Measurements from ENCODE around the gene RABGGTA. TPM values are rescaled to one million over a fixed set of nuclear protein-coding genes. Genes with fewer than 3 reads are reported as not detected.

The RABGGTA gene
- total RNA-seq, 1 donor from 2014 or later: 36.1 TPM

DNA sequence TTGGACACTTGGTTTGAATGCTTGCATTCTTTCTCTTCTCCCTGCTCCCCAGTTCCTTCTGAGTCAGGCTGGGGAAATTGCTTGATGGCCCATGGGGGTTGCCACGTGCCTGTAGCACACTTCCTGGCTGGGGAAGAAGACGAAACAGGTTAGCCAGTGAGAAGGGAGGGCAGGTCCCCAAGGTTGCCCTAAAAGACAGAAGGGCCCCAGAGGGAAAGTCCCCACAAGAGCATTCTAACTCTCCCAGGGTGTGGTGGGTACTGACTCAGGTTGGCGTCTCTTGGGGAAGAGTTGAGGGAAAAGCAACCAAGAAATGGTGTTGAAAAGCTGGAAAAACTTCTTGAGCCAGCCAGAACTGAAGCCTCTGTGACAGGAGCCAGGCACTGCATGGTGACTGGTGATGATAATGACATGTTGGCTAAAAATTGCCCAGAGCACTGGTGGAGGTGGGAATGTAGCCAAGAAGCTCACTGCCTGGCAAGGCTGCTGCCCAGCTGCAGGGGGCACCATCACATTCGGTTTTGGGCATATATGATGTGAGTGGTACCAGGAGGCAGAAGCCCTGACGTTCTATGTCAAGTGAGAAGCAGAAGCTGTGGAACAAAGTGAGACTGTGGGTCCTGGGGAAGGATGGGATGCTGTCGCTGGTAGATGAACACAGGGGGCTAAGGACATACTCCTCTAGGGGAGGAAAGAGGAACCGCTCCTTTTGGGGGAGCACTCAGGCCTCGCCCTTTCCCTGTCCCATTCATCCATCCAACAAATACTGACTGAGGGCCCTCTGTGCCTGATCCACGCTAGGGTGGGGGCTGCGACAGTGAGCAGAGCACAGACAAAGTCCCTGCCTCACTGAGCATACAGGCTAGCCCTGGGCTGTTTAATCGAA is 8.1 kb upstream of the RABGGTA start:
- no peak for DNase-seq (ENCODE audit: low spot score)

DNA sequence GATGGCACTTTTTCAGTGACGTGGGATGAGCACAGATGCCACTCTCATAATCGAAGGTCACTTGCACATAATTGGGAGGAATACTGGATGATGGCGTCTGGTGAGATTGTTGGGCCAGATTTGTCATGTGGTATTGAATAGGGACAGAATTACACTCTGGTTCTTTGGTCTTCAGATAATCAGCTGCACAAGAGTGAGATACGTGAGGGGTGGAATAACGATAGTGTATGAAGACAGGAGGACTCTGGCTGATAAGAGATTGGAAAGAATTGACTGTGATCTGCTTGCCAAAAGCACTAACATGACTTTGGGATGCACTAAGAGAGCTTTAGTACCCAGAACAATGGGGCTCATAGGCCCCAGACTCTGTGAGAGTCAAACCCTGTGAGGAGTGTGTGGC is 7.0 kb upstream of the RABGGTA start:
- no peak for DNase-seq (ENCODE audit: low spot score)

DNA sequence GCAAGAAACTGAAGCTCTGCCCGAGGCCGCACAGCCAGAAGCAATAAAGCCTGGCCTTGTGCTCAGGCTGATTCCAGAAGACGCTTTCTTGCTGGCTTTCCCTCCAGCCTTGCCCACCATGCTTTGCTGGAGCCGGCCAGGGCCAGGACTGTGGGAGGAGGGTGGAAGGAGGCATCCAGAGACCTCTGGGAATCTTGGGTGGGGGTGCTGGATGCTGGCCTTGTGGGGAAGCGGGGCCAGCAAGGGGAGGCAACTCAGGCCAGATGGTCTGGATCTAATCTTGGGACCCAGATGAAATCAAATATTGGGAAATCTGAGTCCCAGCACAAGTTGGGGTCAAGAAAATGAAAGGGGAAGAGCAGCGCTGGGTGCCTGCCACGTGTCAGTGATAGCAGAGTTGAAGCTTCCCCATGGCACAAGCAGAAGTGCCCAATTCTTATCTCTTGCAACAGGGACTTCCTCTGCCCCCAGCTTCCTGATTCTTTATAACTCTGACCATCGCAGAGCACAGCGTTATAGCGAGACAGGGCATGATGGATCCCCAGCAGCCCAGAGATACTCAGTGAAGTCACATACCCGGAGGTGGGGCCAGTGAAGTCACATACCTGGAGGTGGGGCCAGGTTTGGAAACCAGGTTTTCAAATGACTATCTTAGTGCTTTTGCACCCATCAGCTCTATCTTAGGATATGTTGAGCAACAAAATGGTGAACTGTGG is 6.4 kb upstream of the RABGGTA start:
- DNase-seq (ENCODE audit: low spot score): no peak

DNA sequence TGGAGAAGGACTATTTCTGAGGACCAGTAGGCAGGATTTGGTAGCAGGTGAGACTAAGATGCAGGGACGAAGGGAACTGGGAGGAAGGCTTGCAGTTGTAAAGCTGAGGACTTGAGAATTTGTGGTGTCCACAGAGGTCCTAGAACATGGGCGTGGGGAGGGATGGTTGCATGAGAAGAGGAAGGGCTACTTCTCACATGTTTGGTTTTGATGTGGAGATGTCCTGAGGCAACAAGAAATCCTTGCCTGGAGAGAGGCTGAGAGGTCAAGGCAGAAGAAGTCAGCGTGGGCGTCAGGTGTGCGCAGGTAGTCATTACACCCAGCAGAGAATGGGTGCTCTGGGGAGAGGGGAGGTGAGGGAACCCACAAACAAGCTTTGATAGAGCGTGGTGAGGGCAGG is 5.7 kb upstream of the RABGGTA start:
- no peak for DNase-seq (ENCODE audit: low spot score)

DNA sequence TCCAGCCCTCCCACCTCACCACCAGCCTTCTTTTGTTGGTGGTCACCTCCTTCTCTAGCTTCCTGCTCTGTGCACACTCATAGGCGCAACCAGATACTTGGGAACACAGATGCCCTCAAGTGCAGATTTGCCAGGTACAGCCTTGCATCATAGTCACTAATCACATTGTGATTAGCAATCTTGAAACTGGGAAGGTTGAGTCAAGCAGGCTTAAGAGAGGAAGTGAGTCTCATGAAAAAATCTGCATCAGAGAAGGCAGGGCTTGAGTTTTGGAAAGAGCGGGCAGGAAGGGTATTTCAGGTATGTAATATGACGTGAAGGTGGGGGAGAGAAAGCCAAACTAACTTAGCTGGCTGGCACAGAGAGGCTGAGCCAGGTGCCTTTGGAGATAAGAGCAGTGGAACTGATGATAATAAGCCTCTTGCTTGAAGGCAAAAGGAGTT is 2.7 kb upstream of the RABGGTA start:
- no peak for DNase-seq (ENCODE audit: low spot score)

DNA sequence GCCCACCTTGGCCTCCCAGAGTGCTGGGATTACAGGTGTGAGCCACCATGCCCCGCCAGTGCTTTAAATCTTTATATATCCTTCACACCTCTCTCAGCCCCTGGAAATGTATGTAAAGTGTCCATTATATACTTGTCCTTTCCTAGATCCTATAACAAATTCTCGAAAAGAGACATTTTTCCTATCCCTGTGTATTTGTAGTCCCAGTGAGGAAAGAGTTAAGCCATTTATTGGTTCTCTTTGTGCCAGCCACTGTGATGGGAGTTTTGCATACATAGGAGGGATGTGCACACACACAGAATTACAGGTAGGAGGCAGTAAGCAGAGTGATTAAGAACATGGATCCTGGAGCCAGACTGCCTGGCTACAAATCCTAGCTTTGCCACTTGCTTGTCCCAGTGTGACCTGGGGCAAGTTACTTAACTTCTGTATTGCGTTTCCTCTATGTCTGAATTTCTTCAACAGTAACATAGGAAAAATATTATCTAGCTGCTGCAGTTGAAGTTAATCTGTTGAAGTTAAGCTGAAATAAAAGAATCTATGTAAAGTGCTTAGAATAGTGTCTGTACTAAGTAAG is 2.1 kb upstream of the RABGGTA start:
- DNase-seq (ENCODE audit: low spot score): no peak

DNA sequence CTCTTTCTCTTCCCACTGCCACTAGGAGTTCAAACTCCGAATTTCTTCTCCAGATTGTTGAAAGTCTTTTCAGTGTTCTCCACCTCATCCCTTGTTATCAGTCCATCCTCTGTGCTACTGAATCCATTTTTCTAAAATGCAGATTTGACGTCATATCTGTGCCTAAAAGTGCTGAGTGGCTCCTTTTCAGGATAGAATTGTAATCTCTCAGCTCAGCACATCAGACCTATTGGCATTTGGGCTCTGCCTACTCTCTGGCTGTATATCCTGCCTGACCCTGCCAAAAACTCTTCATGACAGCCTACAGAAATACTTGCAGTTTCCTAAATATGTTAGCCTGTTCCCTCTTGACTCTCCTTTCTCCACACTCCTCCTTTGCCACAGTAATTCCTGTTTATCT is 1.1 kb upstream of the RABGGTA start:
- no peak for DNase-seq (ENCODE audit: low spot score)

DNA sequence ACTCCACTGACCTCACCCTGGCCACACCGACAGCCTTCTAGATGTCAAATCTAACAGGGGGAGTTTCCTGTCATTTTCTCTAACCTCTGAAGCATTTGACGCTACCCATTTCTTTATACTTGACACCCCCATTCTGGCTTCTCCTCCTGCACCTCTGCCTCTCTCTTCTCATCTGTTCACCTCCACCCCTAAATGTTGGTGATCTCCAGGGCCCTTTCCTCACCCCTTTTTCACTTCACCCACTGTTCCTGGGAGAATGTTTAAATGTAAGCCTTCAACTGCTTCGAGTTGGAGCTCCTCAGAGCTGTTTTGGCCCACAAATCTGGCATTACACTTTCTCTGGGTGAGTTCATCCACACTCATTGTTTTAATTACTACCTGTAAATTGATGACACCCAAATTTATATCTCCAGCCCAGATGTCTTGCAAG is 452 bp upstream of the RABGGTA start:
- DNase-seq (ENCODE audit: low spot score): no peak

DNA sequence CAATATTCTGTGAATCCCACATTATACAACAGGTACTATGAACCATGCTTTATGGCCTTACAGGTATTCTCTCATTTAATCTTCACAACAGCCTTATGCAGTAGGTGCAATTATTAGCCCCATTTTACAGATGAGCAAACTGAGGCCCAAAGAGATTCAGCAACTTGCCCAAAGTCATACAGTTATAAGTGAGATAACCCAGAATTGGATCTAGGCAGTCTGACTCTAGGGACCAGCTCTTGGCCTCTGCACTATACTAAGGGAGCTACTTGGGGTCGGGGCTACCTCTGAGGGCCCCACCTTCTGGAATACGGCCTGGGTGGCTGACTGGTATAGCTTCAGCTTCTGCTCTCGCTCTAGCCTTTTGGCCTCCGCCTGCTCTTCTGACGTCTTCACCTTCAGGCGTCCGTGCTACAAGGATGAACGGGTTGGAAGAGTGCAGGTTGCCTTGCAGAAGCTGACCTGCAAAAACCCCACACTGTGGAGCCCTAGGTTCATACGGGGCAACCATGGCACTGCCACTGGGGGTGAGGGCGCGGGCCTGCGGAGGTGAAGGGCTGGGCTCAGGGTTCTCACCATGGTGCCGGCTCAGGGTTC is 762 bp downstream of the RABGGTA start:
- no peak for DNase-seq (ENCODE audit: low spot score)

DNA sequence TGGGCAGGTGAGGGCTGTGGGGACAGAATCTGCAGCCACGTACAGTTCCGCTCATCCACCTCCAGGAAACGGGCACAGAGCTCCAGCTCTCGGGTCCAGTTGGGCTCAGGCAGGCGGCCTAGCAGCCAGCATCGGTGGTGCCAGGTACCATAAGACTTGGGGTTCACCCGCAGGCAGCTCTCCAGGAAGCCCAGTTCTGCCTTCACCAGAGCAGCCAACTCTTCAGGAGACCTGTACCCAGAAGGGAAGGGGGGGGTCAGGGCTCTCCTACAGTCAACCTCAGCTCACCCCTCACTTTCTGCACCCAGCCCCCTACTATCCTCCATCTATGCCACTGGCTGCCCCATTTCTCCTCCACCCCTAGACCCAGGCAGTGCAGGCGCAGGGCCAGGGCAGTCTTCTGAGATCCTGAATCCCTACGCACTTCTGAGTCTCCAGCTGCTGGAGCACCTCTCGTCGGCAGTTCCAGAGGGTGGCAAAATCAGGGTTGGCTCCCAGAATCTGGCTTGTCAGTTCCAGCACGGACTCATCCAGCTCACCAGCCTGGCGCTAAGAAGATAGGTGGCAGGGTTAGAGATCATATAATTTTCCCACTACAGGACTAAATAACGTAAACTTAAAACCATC is 1.4 kb downstream of the RABGGTA start:
- no peak for DNase-seq (ENCODE audit: low spot score)

DNA sequence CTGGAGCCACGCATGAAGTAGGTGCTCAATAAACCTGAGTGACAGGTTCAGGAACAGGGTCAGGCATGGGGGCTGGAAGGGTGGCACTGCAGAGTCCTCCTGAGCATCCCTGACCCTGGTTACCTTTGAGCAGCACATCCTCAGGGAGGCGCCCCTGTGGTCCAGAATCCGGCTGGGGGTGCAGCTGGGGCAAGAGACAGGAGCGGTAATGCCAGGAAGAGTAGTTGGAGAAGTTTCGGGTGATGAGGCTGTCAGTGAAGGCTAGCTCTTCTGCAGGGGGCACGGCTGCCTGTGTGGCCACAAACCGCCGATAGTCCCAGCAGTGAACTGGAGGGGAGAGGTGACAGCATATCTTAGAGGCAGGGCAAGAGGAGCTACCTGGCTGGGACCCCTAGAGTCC is 2.0 kb downstream of the RABGGTA start:
- DNase-seq (ENCODE audit: low spot score): no peak

DNA sequence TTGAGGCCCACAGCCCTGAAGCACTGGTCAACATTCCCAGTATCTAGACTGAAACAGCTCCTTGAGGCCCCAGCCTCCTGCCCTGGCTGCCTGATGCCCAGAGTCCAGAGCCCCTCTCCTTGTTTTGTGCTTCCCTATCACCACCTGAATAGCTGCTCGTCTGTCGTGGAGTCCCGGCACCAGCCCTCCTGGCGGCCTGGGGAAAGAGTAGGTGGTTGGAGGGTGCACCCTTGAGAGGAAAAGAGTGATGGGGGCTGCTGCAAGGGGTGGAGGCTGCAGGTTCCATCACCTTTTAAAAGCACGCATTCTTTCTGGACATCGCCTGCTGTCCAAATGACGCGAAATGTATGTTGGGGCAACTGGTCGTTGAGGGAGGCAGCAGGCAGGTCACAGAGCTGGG is 3.2 kb downstream of the RABGGTA start:
- no peak for DNase-seq (ENCODE audit: low spot score)

DNA sequence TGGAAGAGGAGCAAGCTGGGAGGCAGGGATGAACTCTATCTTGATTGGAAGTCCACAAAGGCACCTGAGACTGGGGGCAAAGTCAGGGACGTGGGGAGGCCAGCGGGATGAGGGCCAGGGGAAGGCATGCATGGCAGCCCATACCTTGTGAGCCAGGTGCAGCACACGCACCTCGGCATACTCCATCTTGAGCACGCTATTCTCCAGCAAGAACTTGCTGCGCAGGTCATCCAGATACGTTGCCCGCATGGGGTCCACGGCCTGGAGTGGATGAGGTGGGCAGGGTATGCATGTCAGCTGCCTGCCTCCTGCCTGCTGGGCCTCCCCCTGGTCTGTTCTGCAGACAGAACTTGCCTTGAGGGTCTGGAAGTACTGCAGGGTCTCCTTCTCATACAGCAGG is 3.9 kb downstream of the RABGGTA start:
- no peak for DNase-seq (ENCODE audit: low spot score)

DNA sequence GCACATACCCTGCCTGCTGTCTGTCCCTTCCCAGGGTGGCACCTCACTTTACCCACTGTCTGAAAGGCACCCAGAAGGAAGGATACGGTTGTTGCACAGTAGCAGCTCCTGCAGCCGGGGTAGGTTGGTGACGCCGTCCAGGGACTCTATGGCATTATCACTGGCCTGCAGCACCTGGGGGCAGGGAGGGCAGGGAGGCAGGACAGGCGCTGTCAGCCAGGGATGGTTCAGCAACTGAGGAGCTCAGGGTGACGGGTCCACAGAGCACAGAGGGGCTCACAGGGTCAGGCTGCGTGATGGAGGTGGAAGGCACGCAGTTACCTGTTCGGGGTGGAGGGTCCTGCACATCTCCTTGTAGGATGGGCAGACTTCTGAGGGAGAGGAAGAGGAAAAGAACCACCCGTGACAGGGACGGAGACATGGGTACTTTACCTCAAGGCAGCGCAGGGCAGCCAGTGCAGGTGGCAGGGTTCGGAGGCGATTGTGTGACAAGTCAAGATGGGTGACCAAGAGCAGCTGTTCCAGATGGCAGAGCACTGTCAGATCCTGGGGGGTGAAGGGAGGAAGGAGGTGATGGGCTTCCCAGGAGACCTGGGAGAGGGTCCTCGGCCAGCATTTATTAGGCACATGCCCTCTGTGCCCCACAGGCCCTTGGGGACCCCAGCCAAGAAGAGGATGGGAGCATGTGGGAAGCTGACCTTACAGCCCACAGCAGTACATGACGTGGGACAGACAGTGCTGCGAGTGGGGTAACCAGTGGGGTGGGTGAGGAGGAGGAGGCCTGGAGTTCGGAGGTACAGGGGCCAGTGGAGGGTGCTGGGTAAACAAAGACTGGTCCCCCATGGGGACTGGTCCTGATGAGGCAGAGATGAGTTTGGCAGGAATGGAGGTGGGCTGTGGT is 4.8 kb downstream of the RABGGTA start:
- no peak for DNase-seq (ENCODE audit: low spot score)

DNA sequence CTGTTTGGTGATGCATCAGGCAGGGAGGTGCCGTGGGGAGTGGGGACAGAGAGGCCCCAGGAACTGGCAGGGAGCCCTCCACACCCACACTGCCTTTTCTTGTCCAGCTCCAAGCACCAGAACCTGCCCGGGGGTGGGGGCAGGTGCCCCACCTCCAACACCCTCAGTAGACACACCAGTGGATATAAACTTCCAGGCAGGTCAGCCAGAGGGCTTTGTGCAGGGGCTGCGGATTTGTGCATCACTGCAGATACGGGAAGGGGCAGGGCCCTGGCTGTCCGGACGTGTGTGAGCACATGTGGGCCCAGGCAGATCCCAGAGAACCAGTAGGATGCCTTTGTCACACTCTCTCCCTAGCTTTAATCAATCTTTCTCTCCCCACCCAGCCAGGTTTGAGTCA is 7.1 kb downstream of the RABGGTA start:
- no peak for DNase-seq (ENCODE audit: low spot score)

DNA sequence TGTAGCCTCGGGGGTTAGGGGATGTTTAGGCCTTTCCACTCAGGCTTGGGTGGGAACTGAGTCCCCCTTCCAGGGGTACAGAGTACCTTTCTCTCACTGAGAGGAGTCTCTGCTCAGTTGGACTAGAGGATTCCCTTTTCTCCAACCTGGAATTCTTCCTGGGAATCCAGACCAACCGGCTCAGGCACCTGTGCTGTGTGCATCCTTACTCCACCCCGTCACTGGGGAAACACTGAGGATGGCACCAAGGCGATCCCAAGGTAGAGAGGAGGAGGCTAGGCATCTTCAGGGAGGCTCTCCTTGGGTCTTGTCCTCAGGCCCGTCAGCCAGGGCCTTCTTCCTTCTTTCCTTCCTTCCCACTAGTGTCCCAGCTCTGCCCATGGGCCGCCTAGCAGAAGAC is 7.5 kb downstream of the RABGGTA start:
- no peak for DNase-seq (ENCODE audit: low spot score)

DNA sequence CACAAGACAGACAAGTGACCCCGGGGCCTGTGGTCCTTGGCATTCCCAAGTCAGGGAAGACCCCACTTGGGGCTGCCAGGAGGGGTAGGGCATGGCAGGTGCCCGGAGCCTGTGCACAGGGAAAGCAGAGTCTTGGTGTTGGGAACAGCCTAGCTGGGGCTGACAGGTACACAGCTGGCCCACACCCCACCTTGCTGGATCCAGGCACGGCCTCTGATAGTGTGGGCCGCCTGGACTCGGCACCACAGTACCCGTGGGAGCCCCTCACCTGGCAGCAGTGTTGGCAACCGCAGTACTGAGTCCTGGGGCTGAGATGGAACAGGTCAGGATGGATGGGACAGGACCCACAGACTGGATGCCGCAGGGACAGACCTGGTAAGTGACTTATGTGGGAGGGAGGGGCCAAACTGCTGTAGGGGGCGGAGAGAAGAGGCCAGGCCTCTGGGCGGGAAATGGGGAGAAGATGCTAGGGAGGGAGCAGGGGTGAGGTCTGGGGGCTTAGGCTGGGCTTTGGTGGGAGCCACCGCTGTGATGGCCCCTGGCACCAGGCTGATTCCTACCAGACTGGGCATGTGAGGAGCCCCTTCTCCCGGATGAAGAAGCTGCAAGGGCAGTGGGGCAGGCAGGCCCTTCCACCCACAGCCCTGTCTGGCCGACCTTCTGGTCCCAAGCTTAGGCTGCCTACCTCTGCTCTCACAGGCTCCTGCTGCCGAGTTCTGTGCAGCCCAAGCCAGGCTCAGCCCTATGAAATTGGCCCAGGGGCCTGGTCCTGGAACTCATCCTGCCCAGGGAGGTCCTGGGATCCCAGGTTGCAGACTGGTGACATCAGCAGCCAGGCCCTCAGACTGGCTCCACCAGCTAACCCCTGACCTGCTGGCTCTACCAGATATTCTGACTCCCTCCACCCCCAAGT is 8.3 kb downstream of the RABGGTA start, which contains the start of gene TGM1:
Gene TGM1, minus strand, starts transcription at position 357 of the 913 bp plus-strand sequence. CDS start 825 bp downstream, outside the sequence.
- no peak for DNase-seq (ENCODE audit: low spot score)

DNA sequence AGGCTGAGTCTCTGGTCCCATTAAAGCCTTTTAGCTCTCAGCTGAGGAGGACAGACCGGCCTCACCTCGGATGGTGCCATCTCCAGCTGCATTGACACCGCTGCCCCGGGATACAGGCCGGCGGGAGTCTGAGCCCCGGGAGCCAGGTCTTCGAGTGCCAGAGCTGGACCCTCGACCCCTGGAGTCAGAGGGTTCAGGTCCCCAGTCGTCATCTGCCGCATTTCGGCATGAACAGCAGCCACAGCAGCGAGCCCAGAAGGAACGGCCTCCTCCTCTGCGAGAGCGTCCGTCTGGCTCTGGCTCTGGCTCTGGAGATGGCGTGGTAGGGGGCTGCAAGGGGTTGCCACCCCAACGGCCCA is 9.4 kb downstream of the RABGGTA start:
- DNase-seq (ENCODE audit: low spot score): no peak

DNA sequence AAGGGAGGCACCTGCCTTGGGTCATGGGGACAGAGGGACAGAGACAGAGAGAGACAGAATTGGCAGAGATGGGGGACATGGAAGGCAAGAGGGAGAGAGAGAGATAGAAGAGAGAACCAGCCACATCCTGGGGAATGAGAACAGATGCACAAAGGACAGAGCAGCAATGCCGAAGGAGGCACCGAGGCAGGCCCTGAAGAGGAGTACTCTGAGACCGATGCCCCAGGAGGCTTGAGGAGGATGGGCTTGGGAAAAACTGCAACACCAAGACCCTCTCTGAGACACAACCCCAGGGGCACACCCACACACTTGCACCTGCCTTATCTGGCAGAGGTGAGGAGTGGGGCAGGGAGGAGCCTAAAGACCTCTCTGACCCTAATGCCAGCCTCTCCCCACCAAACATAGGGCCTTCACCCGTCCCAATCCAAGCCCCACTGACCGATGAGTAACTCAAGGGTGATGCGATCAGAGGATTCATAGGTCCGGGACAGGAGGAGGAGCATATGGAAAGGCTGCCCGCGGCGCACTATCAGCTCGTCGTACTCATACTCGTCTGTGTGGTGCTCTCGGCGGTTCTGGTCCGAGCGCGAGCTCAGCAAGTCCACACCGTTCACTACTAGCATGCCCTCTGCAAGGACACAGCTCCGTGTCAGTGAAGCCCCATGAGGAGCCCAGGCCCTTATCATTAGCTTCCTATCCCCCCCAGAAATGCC is 10.0 kb downstream of the RABGGTA start:
- no peak for DNase-seq (ENCODE audit: low spot score)

Data from ureter (tissue), 1 donor.